HG03066 (cell line): ENCODE results near the gene MCOLN3.

Experiments used
- ATAC-seq: cut with Tn5 transposase; IDR thresholded peaks from one replicate; pipeline ENCODE4 v1.9.1; 2021; ENCODE audit warnings: low read depth; ENCODE audit not compliant: unreplicated experiment

MCOLN3 gene, protein sequence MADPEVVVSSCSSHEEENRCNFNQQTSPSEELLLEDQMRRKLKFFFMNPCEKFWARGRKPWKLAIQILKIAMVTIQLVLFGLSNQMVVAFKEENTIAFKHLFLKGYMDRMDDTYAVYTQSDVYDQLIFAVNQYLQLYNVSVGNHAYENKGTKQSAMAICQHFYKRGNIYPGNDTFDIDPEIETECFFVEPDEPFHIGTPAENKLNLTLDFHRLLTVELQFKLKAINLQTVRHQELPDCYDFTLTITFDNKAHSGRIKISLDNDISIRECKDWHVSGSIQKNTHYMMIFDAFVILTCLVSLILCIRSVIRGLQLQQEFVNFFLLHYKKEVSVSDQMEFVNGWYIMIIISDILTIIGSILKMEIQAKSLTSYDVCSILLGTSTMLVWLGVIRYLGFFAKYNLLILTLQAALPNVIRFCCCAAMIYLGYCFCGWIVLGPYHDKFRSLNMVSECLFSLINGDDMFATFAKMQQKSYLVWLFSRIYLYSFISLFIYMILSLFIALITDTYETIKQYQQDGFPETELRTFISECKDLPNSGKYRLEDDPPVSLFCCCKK

DNA sequence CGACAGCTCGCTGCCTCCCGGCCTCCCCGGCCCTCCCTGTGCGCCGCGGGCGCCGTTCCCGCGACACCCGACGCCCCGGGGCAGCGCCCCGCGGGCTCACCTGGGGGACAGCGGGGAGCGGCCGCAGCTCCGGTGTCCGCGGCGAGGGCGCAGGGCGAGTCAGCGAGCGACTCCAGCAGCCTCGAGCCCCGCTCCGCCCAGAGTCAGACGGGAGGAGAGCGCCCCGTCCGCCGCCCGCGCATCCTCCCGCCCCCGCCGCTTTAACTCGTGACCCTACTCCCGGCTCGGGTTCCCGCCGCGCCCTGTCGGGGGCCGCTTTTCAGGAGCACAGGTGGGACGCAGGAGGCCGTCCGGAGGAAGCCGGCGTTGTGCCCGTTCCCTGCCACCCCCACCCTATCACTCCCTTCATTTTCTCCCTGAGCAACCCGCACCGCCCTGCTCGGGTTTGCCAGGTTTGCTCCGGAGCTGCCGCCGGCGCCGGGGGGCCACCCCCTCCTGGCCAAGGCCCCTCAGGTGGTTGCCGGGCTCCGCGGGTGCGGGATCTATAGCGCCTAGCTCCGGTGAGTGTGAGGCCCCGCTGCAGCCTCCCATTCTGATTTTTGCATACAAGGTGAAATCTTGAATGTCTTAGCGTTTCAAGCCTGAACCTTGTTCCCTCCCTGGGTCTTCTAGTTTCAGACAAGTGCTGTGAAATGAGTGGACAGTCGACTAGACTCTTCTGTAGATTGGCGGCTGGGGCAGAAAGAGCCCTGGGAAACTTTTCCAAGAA is at the start of gene MCOLN3:
MCOLN3 (minus strand) TSS at position 205 of the 769 bp plus-strand sequence. CDS start 3,140 bp downstream, outside the sequence.
- ATAC-seq = peak; percentile 58

DNA sequence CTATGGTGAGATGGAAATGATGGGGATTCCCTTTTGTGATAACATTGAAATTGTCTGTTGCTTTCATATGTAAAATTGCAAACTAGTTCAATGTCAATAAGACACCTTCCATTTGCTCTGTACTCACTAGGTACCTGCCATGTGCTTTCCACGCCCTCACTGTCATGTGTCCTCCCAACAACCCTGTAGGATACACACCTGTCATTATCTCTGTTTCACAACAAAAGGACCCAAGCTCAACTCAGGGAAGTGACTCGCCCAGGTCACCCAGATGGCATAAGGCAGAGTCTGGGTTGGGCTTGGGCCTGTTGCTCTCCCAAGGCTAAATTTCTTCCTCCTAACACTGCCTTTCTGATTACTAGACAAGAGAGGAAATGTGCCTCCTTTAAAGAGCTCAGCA is 45.3 kb upstream of the MCOLN3 start:
- no peak for ATAC-seq

DNA sequence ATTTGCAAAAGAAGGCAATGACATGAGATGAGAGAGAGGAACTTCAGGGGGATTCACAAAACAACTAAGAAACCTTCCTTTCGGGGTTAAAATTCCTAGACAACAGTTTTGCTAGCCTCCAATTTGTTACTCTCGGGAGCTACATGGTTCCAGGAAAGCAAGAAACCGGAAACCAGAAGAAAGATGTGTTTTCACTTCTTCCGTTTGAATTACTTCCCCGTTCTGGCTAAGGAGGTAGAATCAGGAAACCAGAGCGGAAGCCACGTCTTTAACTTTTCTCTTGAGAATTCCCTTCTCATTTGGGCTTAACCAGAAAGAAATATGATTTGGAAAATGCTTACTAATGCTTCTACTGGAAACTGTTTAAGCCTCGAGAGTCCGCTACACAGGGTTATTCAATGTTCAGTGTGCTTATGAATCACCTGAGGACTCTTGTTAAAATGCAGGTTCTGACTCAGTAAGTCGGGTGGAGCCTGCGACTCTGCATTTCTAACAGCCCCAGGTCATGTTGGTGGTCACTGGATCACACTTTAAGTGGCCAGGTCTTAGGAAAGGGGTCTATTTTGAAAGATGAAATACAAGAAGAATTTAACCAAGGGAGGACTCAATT is 43.5 kb upstream of the MCOLN3 start:
- no peak for ATAC-seq

DNA sequence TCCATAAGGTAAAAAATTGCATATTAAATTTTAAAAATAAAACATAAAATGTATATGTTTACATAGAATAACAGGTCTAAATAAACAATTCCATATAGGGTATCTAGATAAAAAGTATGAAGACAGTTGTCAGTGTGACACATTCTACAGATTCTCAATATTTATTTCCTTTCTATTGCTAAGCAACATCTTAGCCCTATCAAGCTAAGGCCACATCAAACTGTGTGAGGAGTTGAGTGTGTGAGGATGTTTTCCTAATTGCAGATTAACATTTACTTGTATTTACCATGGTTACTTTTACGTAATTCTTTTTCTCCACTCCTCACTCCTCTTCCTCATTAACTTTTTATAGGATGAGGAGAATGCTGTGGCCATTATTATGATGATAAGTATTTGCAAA is 41.9 kb upstream of the MCOLN3 start:
- ATAC-seq = no peak

DNA sequence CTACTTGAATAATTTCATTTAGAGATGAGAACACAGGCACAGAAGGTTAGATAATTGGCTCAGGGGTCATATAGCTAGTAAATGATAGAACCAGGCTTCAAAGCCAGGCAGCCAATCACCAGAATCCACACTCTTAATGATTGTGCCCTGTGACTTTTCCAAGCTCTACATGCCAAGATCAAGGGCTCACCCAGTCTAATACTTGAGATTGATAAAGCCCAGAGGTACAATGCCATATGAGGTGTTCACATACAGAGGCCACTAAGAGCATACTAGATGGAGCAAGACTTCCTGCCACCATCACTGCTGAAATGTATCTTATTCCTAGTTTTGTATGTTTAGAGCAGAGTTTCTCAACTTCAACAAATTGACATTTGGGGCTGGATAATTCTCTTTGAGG is 40.9 kb upstream of the MCOLN3 start:
- no peak for ATAC-seq

DNA sequence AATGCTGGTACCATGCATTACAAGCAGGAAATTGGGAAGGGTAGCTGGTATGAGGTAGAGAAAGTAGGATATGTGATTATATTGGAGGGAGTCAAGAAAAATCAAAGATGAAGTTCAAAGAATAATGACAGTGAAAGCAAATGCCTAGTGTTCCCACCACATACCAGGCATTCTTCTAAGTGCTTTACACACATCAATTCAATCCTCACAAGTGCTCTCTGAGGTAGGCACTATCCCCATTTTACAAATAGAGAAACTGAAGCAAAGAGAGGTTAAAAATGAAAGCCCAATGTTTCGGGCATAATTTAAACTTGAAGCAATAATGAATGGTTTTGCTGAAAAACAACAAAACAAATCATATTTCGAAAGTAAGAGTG is 40.1 kb upstream of the MCOLN3 start:
- no peak for ATAC-seq

DNA sequence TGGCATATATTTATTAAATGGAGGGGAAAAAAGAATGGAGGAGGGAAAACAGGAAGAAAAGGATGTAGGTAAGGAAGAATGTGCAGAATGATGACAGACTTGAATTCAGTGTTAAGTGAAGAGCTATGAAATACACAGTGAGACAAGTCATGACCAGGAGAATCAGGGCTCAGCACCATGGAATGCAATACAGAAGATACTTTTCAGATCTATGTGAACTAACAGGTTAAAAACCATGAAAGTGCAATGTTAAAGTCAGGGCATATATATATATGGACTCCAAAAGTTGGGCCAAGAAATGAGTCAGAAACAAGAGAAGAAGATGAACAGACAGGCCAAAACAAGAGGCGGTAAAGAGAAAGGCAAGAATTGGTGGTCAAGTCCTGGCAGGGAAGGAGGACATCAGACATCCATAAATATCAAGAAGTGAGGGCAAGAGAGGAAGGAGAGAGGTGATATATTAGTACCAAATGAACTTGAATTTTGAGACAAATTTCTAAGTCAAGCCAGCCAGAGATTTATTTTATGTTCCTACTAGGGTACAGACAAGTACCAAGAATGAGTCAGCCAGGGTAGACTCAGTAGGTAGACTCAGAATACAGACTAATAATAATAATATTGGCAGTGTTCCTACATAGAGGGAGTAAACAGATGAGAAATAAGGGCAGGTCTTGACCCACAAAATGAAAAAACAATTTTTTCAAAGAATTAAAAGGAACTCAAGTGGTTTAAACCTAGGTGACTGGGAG is 39.5 kb upstream of the MCOLN3 start:
- ATAC-seq = no peak

DNA sequence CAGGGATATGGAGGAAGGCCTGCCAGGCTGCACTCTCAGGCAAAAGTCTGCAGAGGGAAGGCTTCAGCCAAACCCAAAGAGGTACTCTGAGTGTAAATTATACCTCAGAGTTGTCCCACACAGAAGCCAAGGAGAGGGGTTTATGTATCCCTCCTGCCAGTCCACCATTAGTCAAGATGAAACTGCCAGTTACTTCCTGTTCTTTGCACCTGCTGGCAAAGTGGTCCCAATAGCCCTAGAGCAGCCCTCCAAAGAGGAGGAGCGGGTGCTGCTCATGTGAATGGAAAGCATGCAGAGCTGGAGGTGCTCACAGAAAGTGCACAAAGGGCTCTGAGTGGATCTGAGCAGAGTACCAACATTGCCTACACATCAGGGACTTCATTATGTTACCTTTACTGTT is 37.1 kb upstream of the MCOLN3 start:
- ATAC-seq = no peak

DNA sequence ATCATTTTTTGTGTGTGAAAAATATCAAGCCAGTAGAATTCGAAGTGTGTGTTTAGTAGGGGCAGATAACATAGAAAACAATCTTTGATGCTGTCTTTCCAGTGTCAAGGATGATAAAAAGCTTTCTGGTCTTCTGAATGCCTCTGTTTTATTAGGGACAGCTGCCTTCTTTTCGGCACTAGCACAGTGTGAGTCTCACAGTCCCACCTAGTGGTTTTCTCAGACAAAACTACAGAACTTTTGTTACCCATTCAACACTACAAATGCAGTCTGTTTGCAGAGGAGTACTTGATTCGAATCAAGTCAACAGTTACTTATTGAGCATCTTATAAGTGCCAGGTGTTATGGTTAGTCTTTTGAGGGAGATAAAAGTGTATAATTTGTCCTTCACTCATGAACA is 30.6 kb upstream of the MCOLN3 start:
- no peak for ATAC-seq

DNA sequence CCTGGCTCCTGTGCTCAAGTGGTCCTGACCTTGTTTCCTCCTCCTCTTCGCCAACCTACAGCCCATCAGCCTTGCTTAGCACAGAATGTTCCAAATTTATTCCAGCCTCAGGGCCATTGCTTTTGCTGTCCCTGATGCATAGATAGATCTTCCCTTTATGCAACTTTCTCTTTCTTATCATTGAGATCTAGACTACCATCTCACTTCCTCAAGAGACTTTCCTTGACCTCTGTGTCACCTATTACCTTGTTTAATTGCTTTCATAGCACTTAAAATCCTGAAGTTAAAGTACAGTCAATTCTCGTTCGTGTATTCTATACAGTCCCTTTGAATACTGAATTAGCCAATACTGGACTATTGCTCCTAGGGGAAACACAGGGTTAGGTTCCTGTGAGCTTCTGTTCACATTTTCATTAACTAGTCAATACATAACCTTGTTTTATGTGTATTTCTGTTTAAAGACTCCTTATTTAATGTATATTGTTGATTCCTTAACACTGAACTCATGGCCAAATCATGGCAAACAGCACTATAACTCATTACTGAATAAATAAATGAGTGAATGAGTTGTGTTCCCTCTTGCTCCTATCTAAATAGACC is 26.2 kb upstream of the MCOLN3 start:
- no peak for ATAC-seq

DNA sequence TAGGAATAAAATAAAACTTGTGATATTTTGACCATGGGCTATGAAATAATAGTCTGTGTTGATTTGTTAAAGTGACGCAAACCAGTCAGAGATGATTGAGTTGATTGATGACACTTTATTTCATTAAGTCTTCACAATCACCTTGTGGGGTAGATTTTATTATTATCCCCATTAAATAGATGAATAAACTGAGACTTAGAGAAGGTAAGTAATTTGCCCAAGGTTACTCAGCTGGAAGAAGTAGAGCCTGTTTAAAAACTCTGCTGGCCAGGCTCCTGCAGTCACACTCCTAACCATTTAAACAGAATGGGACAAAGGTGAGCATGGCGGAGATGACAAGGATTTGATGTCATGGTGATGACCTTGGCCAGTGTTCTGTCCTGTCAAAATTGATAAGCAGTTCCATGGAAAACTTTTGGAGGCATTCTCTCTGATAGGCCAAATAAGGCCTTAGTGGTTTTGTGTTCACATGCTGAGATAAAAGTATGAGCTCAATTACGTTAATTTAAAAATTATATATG is 22.7 kb upstream of the MCOLN3 start:
- ATAC-seq = no peak

DNA sequence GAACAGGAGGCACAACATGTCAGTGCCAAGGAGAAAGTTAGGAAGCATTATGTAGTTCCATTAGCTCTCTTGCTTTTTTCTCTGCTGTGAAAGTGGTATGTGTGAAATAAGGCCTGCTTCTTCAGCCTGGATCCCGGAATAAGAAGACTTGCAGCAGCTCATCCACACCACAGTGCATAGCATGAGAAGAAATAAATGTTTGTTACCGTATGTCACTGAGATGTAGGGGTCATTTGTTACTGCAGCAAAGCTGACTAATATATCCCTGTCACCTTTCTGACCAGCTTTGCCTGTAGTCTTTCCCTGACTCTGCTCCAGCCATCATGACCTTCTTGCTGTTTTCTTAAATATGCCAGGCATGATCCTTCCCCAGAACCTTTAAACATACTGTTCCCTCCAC is 20.5 kb upstream of the MCOLN3 start:
- ATAC-seq = no peak

DNA sequence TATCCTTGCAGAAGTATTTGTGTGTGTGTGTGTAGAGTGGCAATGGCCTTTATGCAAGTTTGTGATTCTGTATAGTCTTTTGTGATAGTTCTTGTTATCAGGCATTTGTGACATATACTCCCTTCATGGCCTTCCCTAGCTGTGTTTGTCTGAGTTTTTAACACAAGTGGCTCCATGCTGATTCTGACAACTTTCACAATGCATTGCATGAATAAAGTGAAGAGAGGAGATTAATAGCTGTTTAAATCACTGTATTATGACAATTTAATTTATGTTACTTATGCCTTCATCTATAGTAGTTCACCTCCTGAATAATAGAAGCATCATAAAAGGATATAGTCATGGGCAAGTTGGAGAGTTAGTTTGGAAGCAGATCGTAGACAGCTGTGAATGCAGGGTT is 17.2 kb upstream of the MCOLN3 start:
- no peak for ATAC-seq

DNA sequence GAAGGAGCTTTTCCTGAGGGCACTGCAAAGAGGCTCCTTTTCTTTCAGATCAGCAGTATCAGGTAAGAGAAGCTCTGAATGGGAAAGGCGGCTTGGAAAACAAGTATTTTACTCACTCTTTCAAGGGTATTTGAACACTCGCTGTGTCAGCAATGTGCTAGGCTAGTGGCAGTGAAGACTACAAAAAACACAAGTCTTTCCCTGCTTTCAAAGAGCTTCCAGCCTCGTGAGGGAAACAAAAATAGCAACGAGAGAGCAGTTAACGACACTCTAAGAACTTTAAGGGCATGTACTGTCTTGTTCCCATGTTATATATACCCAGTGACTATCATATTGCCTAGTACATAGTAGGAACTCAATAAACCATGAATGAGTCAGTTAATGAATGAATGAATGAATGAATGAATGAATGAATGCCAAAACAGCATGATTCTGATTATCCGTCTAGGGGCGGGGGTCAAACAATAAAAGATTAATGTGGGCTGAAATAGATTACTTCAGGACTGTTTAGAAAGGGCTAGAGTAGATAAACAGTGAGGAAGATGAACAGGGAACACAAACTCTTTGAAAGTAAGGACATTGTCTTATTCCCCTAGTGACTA is 14.2 kb upstream of the MCOLN3 start:
- peak; percentile 2 for ATAC-seq

DNA sequence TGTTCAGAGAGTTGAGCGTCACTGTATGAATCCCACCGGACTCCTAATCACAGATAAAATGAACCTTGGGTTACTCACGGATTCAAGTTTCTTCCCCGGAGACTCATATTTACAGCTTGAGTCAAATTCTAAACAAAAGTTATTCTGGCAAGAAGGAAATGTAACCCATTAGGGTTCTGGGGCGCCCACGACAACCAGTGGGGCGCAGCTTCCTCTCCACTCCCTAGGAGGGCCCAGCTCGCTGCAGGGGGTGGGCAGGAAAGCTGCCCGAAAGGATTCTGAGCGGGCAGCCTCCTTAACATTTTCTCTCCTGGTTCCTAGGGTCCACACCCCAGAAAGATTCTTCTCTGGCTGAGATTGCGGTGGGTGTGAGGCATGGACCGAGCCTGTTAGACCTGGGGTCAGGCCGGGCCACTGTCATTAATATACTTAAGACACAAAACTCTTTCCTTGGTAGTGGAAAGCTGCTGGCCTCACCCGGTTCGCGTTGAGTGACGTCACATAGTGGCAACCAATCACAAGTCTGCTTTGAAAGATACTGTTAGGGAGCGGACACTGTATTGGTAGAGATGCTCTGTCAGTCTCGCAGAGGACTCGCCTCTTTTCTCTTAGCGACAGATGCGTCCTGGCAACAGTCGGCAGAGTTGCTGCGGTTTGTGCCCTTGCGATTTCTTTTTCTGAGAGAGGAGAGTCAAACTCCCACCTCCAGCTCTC is 13.6 kb upstream of the MCOLN3 start:
- ATAC-seq = peak; percentile 100

DNA sequence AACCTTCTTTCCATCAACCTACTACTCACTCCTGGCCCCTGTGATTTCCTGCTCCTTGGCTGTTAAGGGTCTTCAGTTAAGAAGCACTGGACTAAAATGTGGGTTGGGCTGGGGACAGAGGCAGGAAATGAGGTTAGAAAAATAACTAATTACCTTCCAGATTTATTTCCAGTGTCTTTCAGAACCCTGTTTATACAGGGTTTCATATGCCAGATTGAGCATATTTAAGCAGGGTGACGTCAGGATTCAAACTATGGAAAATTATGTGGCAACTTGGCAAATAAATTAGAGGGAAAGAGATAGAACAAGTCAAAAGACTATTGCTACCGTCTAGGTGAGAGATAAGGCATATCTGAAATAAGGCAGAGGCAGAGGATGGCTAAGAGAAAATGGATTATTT is 11.7 kb upstream of the MCOLN3 start:
- ATAC-seq = no peak

DNA sequence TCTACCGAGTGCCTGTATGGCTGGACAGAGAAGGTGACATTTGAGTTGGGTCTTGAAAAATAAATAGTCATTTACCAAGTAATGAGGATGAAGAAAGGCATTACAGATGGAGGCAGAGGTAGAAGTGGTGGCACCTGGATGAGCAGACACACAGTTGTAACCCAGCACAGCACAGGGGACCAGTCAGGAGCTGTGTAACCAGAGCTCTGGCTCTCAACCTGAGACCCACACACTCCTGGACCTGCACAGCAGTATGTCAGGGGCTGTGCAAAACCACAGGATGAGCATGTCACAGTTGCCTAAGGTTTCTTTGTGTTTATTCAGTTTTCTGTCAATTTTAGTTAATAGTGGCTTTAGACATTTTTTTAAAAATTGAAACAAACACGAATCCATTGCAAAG is 11.3 kb upstream of the MCOLN3 start:
- ATAC-seq = no peak

DNA sequence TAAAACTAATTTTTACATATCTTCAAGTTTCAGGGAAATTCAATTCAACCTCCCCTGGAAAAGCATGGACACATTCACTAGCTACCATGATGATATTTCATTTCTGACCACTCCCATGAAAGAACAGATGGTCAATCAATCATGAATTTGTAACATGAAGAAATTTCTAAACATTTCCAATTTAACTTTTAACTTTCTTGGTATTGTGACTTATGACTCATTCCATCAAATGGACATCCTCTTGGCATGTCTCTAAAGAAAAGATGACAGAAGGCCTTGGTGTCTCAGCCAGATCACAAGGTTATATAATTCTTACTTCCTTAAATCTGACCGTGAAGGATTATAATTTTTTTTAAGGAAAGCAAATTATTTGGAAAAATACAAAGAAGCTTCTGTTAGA is 10.5 kb upstream of the MCOLN3 start:
- no peak for ATAC-seq

DNA sequence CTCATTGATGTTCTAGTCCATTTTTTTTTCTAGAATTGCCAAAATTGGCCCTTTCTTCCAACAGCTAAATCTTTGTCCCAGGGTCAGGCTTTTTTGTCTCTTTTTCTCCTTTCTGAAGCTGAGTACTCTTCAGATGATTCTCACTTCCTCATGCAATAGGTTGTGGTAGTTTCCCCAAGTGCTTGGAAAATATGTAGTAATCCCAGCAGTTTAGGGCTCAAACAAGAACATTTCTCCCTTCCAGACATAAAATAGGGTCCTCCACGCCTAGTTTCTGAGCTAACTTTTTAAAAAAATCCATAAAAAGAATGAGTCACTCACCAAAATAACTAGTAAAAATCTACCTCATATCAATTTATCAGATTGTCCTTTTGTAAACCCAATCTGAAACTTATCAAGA is 10.0 kb upstream of the MCOLN3 start:
- ATAC-seq = no peak
